Spleen (tissue), 7 donors: ENCODE results near the gene CCNQ.

Experiments used
- CTCF ChIP-seq, 11 experiments: fragments of 200-600 bp in 7 of 11; fragments of 450-650 bp in 4 of 11; sonication (generic) in 4 of 11; IDR thresholded peaks in 8 of 11; conservative IDR thresholded peaks in 3 of 11; 1 replicate in 7 of 11; 2 replicates in 4 of 11; pipeline versions ENCODE4 v1.4.0 to v1.8.0; 2016 to 2021; ENCODE audit warnings: antibody characterized with exemption in 11 of 11, inconsistent platforms in 4 of 11, mild to moderate bottlenecking in 1 of 11
- POLR2AphosphoS5 ChIP-seq, 3 donors: sonication (generic); formaldehyde crosslinking; IDR thresholded peaks; one replicate each; pipeline ENCODE4 v1.5.1; 2017; ENCODE audit warnings: antibody characterized with exemption in 3 of 3
- donor health status: DM: no; HTN: no; CAD: no; lungs with moderate emphysema.
- donor health status: DM: no; HTN: no; CAD: no.
- donor health status: DM: no; HTN: no; CAD: no.

GRCh38 chrX:153556767-153557166, 42.2 kb downstream of the CCNQ start:
- TF ChIP-seq CTCF (IDR thresholded peaks at IDR 0.05 in 8 of 11, conservative IDR thresholded peaks at IDR 0.05 in 3 of 11) (no peak), POLR2AphosphoS5 (IDR thresholded peaks at IDR 0.05) (no peak)
